EL (cell line): ENCODE results near the gene GBP3.
"Not testable (repeated sequence)": the region's sequence is repeated elsewhere in the genome, so short reads cannot be mapped to it uniquely, and the experiment has no call there.

Experiments
- DNase-seq: peaks from one replicate; pipeline ENCODE4 v3.0.0-alpha.2; 2016

The GBP3 gene

DNA sequence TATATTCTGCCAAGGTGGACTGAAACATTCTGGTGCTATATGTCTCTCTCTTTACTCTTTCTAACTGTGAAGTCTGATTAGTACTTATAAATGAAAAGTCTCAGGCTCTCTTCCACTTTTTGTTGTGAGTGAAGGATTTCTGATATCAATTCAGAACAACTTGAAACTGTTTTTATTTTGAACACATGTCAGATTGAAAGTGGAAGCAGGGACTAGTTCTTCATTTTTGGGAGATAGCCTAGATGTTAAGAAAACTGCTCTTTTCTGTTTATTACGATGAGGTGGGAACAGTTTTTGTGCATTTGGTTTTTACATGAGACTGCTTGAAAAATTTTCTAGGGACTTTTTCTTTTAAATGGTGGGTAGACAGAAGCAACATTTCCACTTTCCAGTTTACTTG is 14.5 kb upstream of the GBP3 start:
- DNase-seq = no peak

DNA sequence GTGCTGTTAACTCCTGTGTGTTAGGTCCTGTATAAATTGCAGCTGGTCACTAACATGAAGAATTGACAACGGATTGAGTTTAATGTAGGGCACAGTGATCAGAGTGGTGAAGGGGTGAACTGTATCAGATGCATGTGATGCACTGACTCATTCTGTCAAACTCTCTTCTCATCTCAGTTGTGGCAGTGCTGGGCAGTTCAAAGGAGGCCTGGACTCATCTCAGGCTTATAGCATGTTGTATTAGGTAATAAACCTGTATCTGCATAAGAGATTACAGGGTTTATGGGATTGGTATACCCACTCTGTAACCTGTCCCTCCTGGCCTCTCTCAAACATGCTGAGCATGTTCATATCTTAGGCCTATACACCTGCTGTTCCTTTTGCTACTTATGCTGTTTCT is 12.4 kb upstream of the GBP3 start:
- no peak for DNase-seq

DNA sequence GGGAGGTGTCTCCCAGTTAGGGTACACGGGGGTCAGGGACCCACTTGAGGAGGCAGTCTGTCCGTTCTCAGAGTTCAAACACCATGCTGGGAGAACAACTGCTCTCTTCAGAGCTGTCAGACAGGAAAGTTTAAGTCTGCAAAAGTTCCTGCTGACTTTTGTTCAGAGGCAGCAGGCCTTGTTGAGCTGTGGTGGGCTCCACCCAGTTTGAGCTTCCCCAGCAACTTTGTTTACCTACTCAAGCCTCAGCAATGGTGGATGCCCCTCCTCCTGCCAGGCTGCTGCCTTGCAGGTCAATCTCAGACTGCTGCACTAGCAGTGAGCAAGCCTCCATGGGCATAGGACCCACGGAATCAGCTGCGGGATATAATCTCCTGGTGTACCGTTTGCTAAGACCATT is 11.3 kb upstream of the GBP3 start:
- DNase-seq = not testable (repeated sequence)

DNA sequence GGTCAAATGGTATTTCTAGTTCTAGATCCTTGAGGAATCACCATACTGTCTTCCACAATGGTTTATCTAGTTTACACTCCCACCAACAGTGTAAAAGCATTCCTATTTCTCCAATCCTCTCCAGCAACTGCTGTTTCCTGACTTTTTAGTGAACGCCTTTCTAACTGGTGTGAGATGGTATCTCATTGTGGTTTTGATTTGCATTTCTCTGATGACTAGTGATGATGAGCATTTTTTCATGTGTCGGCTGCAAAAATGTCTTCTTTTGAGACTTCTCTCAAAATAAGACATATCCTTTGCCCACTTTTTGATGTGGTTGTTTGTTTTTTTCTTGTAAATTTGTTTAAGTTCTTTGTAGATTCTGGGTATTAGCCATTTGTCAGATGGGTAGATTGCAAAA is 6.4 kb upstream of the GBP3 start:
- DNase-seq = peak; percentile 44

DNA sequence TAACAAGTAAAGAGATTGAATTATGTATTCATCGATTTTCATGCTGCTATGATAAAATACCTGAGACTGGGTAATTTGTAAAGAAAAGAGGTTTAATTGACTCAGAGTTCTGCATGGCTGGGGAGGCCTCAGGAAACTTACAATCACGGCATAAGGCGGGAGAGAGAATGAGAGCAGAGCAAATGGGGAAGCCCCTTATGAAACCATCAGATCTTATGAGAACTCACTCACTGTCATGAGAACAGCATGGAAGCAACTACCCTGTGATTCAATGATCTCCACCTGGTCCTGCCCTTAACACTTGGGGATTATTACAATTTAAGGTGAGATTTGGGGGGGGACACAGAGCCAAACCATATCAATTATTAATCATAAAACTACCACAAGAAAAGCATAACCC is 3.3 kb upstream of the GBP3 start:
- DNase-seq = no peak

DNA sequence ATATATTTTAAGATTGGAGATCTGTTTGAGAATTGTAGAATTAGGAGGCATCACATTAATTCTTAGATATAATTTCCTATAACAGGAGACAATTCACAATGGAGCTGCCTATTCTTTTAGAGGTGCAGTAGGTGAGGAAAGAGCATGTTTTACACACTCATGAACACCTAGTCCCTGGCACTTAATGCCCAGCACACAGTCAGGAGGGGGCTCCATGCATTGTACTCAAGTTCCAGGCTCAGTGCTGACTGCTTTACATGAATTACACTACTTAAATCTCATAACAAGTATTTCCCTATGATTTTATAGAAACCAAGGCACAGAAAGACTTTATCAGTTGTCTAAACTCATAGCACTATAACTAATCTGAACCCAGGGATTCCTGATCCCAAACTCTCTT is 360 bp upstream of the GBP3 start:
- no peak for DNase-seq

DNA sequence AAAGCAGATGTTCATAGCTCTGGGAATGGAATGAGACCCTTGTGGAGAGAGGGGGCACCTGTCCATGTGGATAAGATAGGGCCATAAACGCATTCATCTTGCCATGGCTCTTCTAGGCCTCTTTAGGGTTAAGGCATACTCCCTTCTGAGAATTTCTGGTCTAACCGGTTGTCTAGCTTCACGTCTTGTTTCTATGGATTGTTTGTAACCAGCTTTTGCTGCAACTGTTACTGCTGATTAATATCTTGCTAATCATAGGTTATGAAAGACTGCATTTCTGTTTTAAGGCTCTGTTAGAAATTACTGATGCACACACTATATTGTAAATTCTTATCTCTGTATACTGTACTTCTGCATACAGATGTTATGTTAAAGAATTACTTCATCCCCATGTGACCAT is 4.3 kb downstream of the GBP3 start:
- DNase-seq = not testable (repeated sequence)

DNA sequence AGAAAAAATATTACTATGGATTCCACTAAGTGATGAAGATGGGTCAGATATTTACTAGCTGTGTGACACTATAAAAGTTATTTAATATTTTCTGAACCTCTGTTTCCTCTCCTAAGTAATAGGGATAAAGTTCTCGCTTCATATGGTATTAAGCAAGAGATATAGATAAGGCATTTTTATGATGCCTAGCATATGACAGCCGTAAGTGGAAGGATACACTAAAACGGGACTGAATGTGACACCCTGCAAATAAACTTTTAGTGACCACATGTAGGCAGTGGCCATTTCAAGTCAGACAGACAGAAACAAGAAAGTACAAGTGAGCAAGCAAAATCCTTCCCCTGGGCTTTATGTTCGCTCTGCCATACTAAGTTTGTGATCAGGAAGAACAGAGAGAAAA is 14.2 kb downstream of the GBP3 start:
- no peak for DNase-seq

DNA sequence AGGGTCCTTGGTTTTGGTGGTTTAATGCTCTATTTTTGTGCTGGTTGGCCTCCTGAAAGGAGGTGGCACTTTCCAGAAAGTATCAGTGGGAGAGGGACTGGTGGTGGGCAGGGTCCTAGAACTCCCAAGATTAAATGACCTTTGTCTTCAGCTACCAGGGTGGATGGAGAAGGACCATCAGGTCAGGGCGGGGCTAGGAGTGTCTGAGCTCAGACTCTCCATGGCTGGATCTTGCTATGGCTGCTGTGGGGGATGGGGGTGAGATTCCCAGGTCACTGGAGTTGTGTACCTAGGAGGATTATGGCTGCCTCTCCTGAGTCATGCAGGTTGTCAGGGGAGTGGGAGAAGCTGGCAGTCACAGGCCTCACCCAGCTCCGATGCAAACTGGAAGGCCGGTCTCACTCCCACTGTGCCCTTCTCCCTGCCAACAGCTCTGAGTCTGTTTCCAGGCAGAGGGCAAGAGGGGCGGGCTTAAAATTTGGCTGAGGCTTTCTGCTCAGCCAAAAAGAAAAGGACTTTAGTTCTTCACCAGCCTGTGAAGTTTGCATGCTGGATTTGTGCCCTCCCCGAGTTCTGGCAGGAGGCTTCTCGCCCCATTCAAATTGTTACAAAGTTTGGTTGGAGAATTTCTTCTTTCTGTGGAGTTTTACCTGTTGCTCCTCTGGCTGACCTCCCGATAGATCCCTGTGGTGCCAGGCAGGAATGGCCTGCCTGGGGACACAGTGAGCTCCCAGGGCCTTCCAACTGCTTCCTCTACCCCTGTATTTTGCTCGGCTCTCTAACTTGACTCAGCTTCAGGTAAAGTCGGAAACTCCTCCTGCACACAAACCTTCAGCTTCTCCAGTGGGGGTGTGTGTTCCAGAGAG is 17.1 kb downstream of the GBP3 start:
- no peak for DNase-seq

DNA sequence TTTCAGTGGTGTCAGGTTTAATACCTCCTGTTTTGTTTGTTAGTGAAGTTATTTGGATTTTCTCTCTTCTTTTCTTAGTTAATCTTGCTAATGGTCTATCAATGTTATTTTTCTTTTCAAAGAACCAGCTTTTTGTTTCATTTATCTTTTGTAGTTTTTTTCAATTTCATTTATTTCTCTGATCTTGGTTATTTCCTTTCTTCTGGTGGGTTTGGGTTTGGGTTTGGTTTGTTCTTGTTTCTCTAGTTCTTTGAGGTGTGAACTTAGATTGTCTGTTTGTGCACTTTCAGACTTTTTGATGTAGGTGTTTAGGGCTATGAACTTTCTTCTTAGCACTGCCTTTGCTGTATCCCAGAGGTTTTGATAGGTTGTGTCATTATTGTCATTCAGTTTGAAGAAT is 20.5 kb downstream of the GBP3 start:
- not testable (repeated sequence) for DNase-seq

DNA sequence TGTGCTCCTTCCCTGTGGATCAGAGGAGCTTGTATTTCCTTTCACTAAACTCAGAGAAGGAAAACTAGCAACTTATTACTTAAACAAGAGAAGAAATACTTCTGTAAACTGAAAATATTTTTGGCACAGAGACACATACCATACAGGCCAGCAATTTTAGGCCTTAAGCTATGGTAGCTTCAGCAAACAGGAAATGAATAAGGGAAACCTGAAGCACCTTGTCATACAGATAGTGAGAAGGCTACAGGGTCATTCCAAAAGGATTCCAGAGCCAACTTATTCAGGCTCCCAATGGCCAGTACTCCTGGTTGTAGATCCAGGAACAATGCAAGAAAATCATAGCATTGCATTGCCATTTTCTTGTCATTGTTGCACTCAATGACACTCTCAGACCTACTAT is 21.2 kb downstream of the GBP3 start:
- DNase-seq = peak; percentile 21

DNA sequence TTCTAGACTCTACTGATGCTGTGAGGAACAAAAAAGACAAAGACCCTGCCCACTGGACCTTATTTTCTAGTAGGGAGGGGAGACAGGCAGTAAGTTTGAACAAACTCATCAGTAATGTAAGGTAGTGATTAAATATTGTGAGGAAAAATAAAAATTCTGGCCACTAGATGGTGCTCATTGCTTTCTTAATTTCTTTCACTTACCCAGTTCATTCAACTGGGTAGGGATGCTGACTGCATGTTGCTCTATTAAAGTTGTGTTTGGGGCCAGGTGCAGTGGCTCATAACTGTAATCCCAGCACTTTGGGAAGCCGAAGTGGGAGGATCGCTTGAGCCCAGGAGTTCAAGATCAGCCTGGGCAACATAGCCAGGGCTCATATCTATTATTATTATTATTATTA is 23.9 kb downstream of the GBP3 start:
- DNase-seq = peak; percentile 71

DNA sequence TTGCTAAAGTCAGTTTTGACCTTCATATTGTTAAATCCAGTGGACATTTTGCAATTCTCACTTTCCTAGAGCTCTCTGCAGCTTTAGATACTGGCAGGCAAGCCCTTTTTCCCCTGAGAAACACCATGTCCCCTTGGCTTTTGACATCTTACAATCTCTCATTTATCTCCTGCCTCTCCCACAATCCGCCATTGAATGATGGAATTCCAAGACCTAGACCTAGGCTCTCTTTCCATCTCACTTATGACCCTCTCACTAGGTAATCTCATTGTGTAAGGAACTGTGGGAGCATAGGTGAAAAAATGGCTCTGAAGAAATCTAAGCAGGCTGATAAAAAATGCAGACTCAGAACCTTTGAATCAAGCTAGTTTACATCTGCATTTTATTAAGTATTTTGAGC is 32.2 kb downstream of the GBP3 start:
- no peak for DNase-seq

DNA sequence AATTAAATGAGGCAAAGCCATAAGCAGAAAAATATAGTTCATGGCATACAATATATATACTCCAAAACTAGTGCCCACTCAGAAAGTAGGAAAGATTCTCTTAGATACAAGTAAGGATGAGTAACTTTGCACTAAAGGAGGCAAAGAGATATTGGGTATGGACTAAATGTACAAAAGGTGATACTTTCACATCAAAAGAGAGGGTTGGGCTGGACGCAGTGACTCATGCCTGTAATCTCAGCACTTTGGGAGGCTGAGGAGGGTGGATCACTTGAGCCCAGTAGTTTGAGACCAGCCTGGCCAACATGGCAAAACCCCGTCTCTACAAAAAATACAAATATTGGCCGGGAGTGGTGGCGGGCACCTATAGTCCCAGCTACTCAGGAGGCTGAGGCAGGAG is 37.0 kb downstream of the GBP3 start:
- DNase-seq = no peak

DNA sequence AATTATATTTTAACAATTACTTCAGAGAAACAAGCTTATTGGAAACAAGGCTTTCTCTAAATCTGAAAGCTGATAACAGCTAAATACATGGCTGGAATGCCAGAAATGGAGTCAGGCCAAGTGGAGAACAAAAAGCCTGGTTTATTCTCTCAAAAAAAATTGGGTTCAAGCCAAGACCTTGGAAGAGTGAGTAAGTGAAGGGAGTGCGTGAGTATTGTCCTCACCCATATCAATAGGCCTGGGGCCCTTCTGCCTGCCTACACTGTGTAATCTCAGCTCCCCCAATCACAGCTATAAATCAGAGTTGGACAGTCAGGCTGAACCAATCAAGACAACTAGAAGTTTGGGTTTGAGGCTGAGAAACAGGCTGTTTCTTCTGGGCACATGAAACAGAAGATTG is 37.6 kb downstream of the GBP3 start:
- DNase-seq = peak; percentile 93

DNA sequence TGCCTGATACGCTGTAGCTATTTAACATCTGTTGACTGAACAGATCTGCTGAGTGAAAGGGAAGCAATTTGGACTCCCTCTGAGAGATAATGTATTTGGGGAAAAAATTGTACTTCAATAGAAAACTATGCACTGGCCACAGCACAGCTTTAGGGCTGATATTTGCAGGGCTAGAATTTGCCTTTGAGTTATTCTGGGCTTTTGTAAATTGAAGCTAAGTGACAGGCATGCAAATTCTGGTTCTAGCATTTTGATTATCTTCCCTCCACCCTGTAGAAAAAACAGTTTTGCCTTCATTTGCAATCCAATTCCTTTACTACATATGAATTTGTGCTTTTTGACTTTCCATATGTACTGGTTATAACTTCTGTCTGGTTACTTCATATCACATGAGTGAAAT is 38.1 kb downstream of the GBP3 start:
- no peak for DNase-seq

DNA sequence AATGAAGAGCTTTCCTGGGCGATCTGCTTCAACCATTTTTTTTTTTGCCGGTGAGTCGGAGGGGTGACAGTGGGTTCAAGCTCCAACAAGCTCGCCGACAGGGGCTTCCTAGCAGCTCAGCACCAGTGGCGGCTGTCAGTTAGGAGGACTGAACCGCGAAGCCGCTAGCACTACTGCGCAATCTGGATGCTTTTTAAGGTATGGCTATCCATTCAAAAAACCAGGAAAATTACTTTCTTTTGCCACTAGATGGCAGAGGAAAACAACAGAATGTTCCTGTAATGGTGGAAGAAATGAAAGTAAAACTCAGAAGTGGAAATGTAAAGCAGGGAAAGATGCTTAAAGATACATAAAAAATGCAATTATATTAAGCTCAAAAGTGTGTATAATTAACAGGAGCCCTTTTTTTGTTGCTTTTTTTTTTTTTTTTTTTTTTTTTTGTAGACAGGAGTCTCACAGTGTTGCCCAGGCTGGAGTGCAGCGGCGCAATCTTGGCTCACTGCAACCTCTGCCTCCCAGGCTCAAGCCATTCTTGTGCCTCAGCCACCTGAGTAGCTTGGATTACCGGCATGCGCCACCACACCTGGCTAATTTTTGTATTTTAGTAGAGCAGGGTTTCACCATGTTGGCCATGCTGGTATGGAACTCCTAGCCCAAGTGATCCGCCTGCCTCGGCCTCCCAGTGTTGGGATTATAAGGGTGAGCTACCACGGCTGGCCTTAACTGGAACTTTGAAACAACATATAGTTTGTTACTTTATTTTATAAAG is 38.7 kb downstream of the GBP3 start:
- DNase-seq = peak; percentile 57

DNA sequence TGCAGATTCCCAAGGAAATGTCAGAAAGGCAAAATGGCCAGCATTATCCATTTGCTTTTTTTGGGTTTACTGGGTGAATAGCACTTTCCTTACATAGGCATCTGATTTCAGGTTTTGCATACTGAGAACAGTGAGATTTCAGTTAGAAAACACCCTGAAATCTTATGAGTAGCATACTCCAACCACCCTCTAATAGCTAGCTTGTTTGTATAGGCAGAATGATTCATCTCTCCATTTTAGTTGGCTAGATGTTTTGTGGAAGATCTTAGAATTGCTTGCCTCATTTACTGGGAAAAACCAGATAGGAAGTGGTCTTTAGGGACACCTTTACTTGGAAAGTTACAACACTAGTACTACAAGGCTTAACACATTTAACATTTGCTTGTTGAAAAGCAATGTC is 40.6 kb downstream of the GBP3 start:
- peak; percentile 43 for DNase-seq

DNA sequence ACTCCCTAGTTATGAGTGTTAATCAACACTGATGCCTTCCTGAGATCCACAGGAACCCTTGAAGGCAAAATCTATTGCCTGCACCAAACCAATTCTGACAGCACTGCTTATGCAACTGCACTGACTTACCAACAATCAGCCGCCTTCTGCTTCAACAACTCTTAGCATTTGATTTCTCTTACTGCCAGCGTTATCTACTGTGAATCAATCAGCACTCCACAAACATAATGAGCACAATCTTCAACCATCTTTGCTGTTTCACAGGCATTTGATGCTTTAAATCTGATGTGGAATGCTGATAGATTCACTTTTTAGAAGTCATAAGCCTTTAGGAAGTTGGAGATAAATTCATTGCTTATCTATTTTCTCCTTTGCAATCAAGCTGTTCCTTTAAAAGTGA is 41.2 kb downstream of the GBP3 start:
- DNase-seq = not testable (repeated sequence)

DNA sequence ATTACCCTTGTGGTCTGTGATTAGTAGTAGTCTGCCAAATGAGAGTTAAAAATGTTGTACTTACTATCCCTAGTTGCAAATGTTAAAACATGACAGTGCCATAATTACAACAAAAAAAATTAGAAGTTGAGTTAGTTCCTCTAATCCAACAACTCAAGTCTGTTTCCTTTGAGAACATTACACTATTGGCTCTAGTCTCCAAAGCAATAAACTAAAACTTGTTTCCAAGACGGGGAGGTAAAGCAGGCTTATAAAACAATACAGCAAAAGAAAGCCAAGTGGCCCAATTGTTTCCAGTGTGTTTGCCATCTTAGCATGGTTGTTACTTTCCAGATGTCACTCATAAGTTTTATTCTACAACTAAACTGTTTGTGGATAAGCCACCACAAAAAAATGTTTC is 41.8 kb downstream of the GBP3 start:
- no peak for DNase-seq

DNA sequence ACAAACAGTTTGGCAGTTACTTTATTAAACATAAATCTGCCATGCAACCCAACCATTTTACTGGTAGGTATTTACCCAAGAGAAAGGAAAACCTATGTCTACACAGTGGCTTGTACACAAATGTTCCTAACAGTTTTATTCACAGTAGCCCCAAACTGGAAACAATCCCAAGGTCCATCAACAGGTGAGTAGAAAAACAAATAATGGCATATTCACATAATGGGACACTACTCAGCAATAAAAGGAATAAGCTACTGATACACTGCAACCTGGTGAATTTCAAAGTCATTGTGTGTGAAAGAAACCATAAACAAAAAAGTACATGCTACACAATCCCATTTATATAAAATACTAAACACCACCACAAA is 42.9 kb downstream of the GBP3 start:
- DNase-seq = no peak

DNA sequence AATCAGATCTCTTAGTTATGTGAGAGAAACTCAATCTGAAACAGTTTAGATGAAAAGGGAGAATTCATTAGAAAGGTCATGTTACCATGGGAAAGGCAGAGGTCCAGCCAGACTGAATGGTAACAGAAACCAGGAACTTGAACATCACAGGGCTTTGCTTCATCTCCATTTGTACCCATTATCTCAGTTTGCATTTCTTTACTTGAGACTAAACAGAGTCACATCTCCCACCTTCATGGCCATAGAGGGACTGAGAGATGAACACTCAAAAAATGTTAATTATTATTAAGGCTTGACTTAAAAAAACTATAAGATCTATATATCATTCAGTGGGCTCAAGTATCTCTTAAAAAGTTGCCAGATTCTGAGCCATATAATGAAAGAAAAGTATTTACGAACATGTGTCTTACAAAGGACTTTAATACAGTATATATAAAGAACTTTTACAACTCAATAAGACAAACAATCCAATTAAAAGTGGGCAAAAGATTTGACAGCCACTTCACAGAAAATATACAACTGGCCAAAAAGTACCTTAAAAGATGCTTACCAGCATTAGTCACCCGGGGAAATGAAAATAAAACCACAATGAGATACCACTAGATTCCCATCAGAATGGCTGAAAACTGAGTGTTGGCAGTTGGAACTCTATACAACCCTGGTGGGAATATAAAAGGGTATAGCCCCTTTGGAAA is 43.5 kb downstream of the GBP3 start:
- DNase-seq = peak; percentile 64

DNA sequence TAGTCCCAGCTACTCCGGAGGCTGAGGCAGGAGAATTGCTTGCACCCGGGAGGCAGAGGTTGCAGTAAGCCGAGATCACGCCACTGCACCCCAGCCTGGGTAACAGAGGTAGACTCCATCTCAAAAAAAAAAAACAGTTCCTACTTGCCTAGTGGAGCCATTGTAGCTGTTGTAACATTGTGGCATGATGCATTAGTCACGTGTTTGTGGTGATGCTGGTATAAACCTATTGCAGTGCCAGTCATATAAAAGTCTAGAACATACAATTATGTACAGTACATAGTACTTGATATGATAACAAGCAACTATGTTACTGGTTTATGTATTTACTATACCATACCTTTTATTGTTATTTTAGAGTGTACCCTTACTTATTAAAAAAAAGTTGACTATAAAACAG is 46.4 kb downstream of the GBP3 start:
- DNase-seq = no peak

DNA sequence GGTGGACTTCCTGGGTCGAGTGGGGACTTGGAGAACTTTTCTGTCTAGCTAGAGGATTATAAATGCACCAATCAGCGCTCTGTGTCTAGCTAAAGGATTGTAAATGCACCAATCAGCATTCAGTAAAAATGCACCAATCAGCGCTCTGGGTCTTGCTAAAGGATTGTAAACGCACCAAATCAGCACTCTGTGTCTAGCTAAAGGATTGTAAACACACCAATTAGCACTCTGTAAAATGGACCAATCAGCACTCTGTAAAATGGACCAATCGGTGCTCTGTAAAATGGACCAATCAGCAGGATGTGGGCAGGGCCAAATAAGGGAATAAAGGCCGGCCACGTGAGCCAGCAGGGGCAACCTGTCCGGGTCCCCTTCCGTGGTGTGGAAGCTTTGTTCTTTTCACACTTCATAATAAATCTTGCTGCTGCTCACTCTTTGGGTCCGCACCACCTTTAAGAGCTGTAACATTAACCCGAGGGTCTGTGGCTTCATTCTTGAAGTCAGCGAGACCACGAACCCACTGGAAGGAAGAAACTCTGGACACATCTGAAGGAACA is 48.0 kb downstream of the GBP3 start:
- DNase-seq = not testable (repeated sequence)
